MM.1S (cell line): ENCODE data around the gene NDN.

Experiments
- CTCF ChIP-seq: fragments of 300-600 bp; sonication (generic); IDR thresholded peaks from 2 replicates; pipeline ENCODE4 v1.5.1; 2016; ENCODE audit warnings: antibody characterized with exemption, low read length, mixed read lengths
- EZH2 ChIP-seq: fragments of 300-600 bp; sonication (generic); optimal IDR thresholded peaks from 2 replicates; pipeline ENCODE3; 2017; ENCODE audit warnings: low read depth, mild to moderate bottlenecking, antibody characterized with exemption, low read length, mixed read lengths
- EZH2phosphoT487 ChIP-seq: fragments of 300-600 bp; sonication (generic); IDR thresholded peaks from 2 replicates; pipeline ENCODE4 v1.6.1; 2018; ENCODE audit warnings: antibody characterized with exemption, low read length

DNA sequence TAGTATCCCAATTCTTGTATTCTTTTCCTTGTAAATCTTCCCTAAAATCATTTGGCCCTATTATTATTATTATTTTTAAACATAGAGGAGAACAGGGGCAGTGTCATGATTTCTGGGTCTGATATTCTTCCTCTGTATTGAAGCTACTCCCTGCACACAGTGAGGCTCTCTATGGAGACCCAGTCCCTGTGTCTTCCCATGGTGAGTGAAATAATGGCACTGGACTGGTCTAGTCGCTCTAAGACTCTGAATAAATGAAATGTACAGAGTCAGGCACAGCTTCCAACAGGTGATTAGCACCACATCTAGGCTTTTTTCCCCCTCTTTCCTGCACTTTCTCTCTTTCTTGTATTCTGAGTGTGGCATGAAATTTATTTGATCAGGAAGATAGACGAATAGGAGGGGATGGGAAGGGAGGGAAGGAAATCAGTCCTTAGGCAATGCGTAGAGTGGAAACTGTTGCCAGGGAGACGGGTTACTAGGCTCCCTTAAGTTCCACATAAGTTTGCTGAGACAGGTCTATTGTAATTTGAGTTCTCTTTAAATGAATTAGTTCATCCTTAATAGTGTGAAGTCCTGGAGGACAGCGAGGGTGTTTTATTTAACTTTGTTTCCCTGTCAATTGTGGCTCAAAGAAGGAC, 49.0 kb upstream of the NDN start:
- TF ChIP-seq CTCF: no peak
- TF ChIP-seq EZH2: no peak
- TF ChIP-seq EZH2phosphoT487: no peak
